Neural progenitor cell (in vitro differentiated cells): Measurements from ENCODE around the gene SLC6A3. TPM values are rescaled to one million over a fixed set of nuclear protein-coding genes. Genes with fewer than 3 reads are reported as not detected.

Source experiments
- DNase-seq: peaks from one replicate; pipeline ENCODE4 v3.0.0-alpha.2; 2016; ENCODE audit warnings: low spot score
- H2AFZ ChIP-seq: fragments of 200-600 bp; sonication (generic); replicated peaks from 2 replicates; pipeline ENCODE4 v1.6.1; 2016; ENCODE audit warnings: antibody characterized with exemption
- H3F3A ChIP-seq: fragments of 200-600 bp; sonication (generic); 2 replicates; pipeline ENCODE4 v1.6.1; 2016; ENCODE audit warnings: antibody characterized with exemption, low read depth
- H3K27ac ChIP-seq: fragments of 200-600 bp; sonication (generic); 2 replicates; pipeline ENCODE4 v1.5.1; 2016; ENCODE audit warnings: mild to moderate bottlenecking
- H3K27me3 ChIP-seq: fragments of 200-600 bp; sonication (generic); 2 replicates; pipeline ENCODE4 v1.6.1; 2016; ENCODE audit warnings: mild to moderate bottlenecking, moderate library complexity
- H3K36me3 ChIP-seq: fragments of 200-600 bp; sonication (generic); 2 replicates; pipeline ENCODE4 v1.5.1; 2016
- H3K4me1 ChIP-seq: fragments of 200-600 bp; sonication (generic); 2 replicates; pipeline ENCODE4 v1.6.1; 2016; ENCODE audit warnings: mixed run types
- H3K4me2 ChIP-seq: fragments of 200-600 bp; sonication (generic); 2 replicates; pipeline ENCODE4 v1.6.1; 2016
- H3K4me3 ChIP-seq: fragments of 200-600 bp; sonication (generic); 2 replicates; pipeline ENCODE4 v1.5.1; 2016
- H3K79me2 ChIP-seq: fragments of 200-600 bp; sonication (generic); 2 replicates; pipeline ENCODE4 v1.6.1; 2016; ENCODE audit warnings: low read depth
- H3K9ac ChIP-seq: fragments of 200-600 bp; sonication (generic); 2 replicates; pipeline ENCODE4 v1.6.1; 2016
- H3K9me3 ChIP-seq: fragments of 200-600 bp; sonication (generic); 2 replicates; pipeline ENCODE4 v1.5.1; 2016; ENCODE audit warnings: low read depth
- H4K20me1 ChIP-seq: fragments of 200-600 bp; sonication (generic); 2 replicates; pipeline ENCODE4 v1.6.1; 2016; ENCODE audit warnings: low read depth
- H3K27ac Mint-ChIP-seq: 3 replicates; pipeline ENCODE4 v1.8.0; 2021; ENCODE audit warnings: mixed read lengths
- H3K27me3 Mint-ChIP-seq: 2 replicates; pipeline ENCODE4 v1.8.0; 2022; ENCODE audit warnings: low read depth, mild to moderate bottlenecking, inconsistent platforms, moderate library complexity, mixed read lengths; ENCODE audit not compliant: insufficient read depth
- H3K36me3 Mint-ChIP-seq: 3 replicates; pipeline ENCODE4 v1.8.0; 2021; ENCODE audit warnings: mixed read lengths
- H3K4me1 Mint-ChIP-seq: 3 replicates; pipeline ENCODE4 v1.8.0; 2021; ENCODE audit warnings: mixed read lengths
- H3K4me3 Mint-ChIP-seq: 3 replicates; pipeline ENCODE4 v1.8.0; 2021; ENCODE audit warnings: mild to moderate bottlenecking, moderate library complexity, mixed read lengths
- H3K9me3 Mint-ChIP-seq: 3 replicates; pipeline ENCODE4 v1.8.0; 2020; ENCODE audit warnings: mixed read lengths
- CTCF ChIP-seq: fragments of 200-600 bp; sonication (generic); IDR thresholded peaks from 2 replicates; pipeline ENCODE4 v1.5.1; 2017; ENCODE audit warnings: antibody characterized with exemption, mild to moderate bottlenecking
- EZH2 ChIP-seq: fragments of 200-600 bp; sonication (generic); IDR thresholded peaks from 2 replicates; pipeline ENCODE4 v1.6.1; 2017; ENCODE audit warnings: antibody characterized with exemption, mild to moderate bottlenecking, moderate library complexity
- EZH2phosphoT487 ChIP-seq: fragments of 200-600 bp; sonication (generic); IDR thresholded peaks from 2 replicates; pipeline ENCODE4 v1.6.1; 2017; ENCODE audit warnings: antibody characterized with exemption
- total RNA-seq: library from RNA; depleted of rRNA; stranded (reverse); fragments of >200 nt; gene quantifications from 2 replicates; pipeline ENCODE4 v1.2.3, GENCODE V29; 2015; ENCODE audit warnings: low replicate concordance

Gene SLC6A3
- total RNA-seq, 1 donor from 2014 or later, result 0.32 TPM

- Mint-ChIP-seq H3K9me3 (no peaks in the 10 kb centered on the region), H3K36me3 (no peaks in the 10 kb centered on the region), H3K27me3 (peaks cover 2% of the 10 kb centered on the region), H3K27ac (no peak overlapping the region), H3K4me1 (peaks cover 11% of the 10 kb centered on the region), H3K4me3 (no peak overlapping the region)
- no peak overlapping the region for H3K27ac ChIP-seq
- peaks cover 5% of the 10 kb centered on the region for H4K20me1 ChIP-seq
- H3K4me1 ChIP-seq, result peaks cover 4% of the 10 kb centered on the region
- H3K36me3 ChIP-seq, result no peaks in the 10 kb centered on the region
- H3K79me2 ChIP-seq, result peaks cover 13% of the 10 kb centered on the region
- H3K4me2 ChIP-seq, result no peak overlapping the region
- no peaks in the 10 kb centered on the region for H3K9me3 ChIP-seq
- no peaks in the 10 kb centered on the region for H3K27me3 ChIP-seq
- H2AFZ ChIP-seq, result no peak overlapping the region
- no peak for TF ChIP-seq CTCF
- no peak for DNase-seq
- H3F3A ChIP-seq, result no peaks in the 10 kb centered on the region
- no peak overlapping the region for H3K4me3 ChIP-seq
- no peak overlapping the region for H3K9ac ChIP-seq
Observed at GRCh38 chr5:1348986-1349245, 96.3 kb downstream of the SLC6A3 start.

- Histone ChIP-seq H3K9me3 (no peaks in the 10 kb centered on the region), H3K9ac (no peak overlapping the region), H3K79me2 (peaks cover 26% of the 10 kb centered on the region), H3K36me3 (no peaks in the 10 kb centered on the region), H3F3A (no peaks in the 10 kb centered on the region), H2AFZ (no peak overlapping the region), H4K20me1 (peaks cover 7% of the 10 kb centered on the region), H3K4me1 (peaks cover 10% of the 10 kb centered on the region), H3K4me2 (no peak overlapping the region), H3K27me3 (no peaks in the 10 kb centered on the region), H3K27ac (no peak overlapping the region), H3K4me3 (no peak overlapping the region)
- no peak for DNase-seq
- no peak overlapping the region for H3K27ac Mint-ChIP-seq
- H3K9me3 Mint-ChIP-seq, result no peaks in the 10 kb centered on the region
- H3K27me3 Mint-ChIP-seq, result peaks cover 2% of the 10 kb centered on the region
- no peak for TF ChIP-seq CTCF
- no peak for TF ChIP-seq EZH2
- peaks cover 2% of the 10 kb centered on the region for H3K36me3 Mint-ChIP-seq
- peaks cover 18% of the 10 kb centered on the region for H3K4me1 Mint-ChIP-seq
- no peak overlapping the region for H3K4me3 Mint-ChIP-seq
Observed at GRCh38 chr5:1347571-1347970, 97.7 kb downstream of the SLC6A3 start.

- Histone ChIP-seq H2AFZ (no peak overlapping the region), H3K27ac (no peak overlapping the region), H3K4me1 (peaks cover 10% of the 10 kb centered on the region), H3K4me3 (no peak overlapping the region), H3K9me3 (no peaks in the 10 kb centered on the region), H4K20me1 (peaks cover 7% of the 10 kb centered on the region), H3K4me2 (no peak overlapping the region), H3K27me3 (no peaks in the 10 kb centered on the region), H3K36me3 (no peaks in the 10 kb centered on the region), H3K79me2 (peaks cover 32% of the 10 kb centered on the region), H3F3A (no peaks in the 10 kb centered on the region), H3K9ac (no peak overlapping the region)
- Mint-ChIP-seq H3K9me3 (no peaks in the 10 kb centered on the region), H3K4me3 (peak overlapping the region; percentile 88), H3K4me1 (peaks cover 18% of the 10 kb centered on the region), H3K36me3 (peaks cover 2% of the 10 kb centered on the region), H3K27ac (no peak overlapping the region), H3K27me3 (no peaks in the 10 kb centered on the region)
- TF ChIP-seq EZH2 (no peak), EZH2phosphoT487 (no peak), CTCF (no peak)
- DNase-seq, result no peak
Observed at GRCh38 chr5:1346627-1347440, 98.4 kb downstream of the SLC6A3 start.
